Activated CD4-positive, alpha-beta T cell treated with anti-CD3 and anti-CD28 coated beads for 24 hours (primary cell): ENCODE results near the gene ADAMTSL4.
"Not testable (repeated sequence)": the region's sequence is repeated elsewhere in the genome, so short reads cannot be mapped to it uniquely, and the experiment has no call there.

Source experiments
- DNase-seq, 2 donors: peaks; one replicate each; pipeline ENCODE4 v3.0.0-alpha.2; 2020; ENCODE audit warnings: low read depth in 2 of 2

Gene ADAMTSL4

DNA sequence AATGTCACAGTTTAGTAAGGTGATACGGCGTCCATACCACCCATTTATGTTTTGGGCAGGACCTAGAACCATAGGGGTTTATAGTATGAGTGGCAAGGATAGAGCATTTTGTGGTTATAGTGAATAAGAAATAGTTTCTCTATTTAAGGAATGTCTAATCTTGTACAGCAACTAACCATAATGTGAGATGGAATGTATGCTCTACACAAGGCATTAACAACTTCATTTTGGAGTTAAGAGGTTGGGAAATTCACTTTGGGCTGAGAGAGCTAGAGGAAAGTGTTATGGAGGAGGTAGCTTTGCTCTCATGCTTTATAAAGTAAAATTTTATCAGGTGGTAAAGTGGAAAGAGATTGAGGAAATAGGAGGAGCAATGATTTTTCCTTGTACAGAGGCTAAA is 33.2 kb downstream of the ADAMTSL4 start:
- DNase-seq: no peak

- no peak for DNase-seq
These were observed 47.1 kb downstream of the ADAMTSL4 start for GRCh38 chr1:150596095-150596892.

DNA sequence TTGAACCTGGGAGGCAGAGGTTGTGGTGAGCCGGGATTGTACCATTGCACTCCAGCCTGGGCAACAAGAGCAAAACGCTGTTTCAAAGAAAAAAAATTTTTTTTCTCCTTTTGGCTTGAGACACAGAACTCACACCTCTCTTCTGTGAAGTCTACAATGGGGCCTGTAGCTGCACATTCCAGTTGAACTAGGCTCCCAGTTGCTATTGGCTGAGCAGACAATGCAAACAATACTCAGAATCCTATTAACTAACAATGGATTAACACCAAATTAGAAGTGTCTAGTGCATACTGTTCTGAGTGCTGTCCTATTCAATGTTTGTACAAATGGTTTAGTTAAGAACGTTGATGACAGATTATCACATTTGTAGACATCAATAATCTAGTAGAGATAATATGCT is 47.8 kb downstream of the ADAMTSL4 start:
- DNase-seq: no peak

GRCh38 chr1:150598346-150598745 is 49.1 kb downstream of the ADAMTSL4 start:
- DNase-seq: not testable (repeated sequence)

DNA sequence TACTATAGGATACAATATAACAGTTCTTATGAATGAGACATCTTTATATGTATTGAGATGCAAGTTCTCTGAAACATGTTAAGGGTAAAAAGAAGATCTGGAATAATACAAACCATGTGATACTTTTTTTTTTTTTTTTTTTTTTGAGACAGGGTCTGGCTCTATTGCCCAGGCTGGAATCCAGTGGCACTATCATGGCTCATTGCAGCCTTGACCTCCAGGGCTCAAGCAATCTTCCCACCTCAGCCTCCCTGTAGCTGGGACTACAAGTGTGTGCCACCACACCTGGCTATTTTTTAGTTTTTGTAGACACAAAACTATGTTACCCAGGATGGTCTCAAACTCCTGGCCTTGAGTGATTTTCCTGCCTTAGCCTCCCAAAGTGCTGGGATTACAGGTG is 52.3 kb downstream of the ADAMTSL4 start:
- no peak for DNase-seq

GRCh38 chr1:150602372-150602771 is 53.2 kb downstream of the ADAMTSL4 start:
- DNase-seq: not testable (repeated sequence)

DNA sequence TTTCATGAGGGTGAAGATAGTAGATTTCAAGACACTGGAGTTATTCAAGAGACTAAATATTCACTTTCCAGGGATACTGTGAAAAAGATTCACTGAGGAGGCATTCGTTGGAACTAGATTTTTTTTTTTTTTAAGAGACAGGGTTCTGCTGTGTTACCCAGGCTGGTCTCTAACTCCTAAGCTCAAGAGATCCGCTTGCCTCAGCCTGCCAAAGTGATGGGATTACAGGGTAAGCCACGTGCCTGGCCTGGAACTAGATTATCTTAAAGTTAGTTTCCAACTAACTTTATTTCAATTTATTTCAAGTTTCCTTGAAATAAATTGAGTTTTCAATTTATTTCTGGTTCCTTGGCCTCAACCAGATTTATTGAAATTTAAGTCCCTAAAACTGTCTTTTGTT is 54.5 kb downstream of the ADAMTSL4 start:
- DNase-seq: no peak

- DNase-seq: no peak
These were observed 55.0 kb downstream of the ADAMTSL4 start for GRCh38 chr1:150604226-150604588.

DNA sequence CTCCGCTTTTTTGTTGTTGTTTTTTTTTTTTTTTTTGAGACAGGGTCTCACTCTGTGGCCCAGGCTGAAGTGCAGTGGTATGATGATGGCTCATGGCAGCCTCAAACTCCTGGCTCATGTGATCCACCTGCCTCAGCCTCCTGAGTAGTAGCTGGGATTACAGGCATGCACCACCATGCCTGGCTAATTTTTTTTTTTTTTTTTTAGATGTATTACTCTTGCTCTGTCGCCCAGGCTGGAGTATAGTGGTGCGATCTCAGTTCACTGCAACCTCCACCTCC is 56.2 kb downstream of the ADAMTSL4 start:
- not testable (repeated sequence) for DNase-seq

DNA sequence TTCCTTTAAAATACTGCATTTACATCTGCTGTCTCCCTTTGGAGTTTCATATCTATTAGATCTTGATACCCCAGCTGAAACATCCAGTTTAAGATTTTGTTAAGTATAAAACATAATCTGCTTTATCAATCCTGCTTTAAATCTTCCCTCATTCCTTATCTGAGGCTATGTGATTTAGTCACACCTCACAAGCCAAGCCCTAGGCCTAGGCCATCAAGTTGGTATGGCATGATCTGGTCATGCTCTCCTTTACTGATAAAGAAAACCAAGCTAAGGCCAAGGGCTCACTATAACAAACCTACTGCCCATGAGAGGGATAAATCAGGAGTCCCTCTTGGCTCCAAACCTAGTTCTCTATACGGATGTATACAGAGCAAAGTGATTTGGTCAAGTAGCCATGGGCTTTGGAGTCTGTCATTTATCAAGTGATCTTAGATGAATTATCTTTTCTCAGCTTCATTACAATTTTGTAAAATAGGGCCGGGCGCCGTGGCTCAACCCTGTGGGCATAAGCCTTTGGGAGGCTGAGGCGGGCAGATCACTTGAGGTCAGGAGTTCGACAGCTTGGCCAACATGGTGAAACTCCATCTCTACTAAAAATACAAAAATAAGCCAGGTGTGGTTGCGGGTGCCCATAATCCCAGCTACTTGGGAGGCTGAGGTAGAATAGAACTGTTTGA is 57.4 kb downstream of the ADAMTSL4 start:
- no peak for DNase-seq

GRCh38 chr1:150609732-150610131 is 60.5 kb downstream of the ADAMTSL4 start:
- DNase-seq: no peak
